ENCODE data around the gene TNRC6B.
"Not testable (repeated sequence)": the region's sequence is repeated elsewhere in the genome, so short reads cannot be mapped to it uniquely, and the experiment has no call there.

Gene TNRC6B

GRCh38 chr22:40213478-40213877, 35.8 kb downstream of the TNRC6B start:
- DNase-seq (ENCODE audit: low spot score) = no peak

DNA sequence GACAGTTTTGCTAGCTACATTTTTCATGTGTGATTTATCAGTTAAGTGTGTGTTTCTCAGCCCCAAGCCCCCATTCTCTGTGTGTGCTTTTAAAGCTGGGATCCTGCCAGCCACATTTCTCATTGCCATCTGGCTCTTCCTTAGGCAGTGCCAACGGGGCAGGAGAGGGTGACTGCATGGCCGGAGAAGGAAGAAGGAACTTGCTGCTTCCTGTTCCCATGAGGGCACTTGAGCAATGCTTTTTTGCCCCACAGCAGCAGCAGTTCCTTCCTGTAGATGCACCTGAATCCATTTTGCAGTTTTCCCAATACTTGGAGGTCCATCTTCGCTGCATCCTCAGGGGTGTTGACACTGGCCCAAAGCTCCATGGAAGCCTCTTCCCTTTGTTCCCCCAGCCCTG, 37.5 kb downstream of the TNRC6B start:
- DNase-seq (ENCODE audit: low spot score) = peak; percentile 43

DNA sequence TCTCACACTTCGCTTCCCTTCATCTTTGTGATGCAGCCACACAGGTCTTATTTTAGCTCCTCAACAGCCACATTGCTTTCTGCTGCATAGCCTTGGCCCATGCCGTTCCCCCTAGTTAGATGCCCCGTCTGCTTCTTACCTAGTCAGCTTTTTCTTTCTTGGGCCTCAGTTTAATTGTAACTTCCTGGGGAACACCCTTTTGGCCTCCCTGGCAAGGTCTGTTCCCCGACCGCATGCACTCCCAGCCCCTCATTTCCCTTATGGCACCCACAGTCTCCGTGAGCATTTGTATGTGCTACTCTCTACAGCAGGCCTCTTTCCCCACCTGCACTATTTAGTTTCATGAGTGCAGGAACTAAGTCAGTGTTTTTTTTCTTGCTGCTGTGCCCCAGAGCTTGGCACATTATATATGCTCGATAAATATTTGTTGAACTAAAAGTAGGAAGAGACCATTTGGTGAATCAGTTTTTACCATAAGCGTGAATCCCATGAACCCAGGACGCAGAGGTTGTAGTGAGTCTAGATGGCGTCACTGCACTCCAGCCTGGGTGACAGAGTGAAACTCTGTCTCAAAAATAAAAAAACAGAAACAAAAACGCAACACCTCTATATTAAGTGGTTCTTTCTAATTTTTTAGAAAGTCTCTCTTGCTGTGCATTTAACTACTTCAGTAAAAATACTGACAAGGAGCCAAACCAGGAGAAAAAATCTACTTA, 38.5 kb downstream of the TNRC6B start:
- no peak for DNase-seq (ENCODE audit: low spot score)

DNA sequence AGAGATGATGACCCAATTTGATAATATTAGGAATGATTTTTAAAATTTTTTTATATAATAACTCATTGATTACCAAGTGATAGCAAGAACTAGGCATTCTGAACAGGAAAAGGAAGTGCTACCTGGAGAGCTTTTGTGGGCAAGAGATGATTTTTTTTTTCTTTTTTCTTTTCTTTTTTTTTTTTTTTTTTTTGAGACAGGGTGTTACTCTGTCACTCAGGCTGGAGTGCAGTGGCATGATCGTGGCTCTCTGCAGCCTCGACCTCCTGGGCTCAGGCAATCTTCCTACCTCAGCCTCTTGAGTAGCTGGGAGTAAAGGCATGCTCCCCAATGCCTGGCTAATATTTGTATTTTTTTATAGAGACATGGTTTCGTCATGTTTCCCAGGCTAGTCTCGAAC, 40.4 kb downstream of the TNRC6B start:
- DNase-seq (ENCODE audit: low spot score) = no peak

DNA sequence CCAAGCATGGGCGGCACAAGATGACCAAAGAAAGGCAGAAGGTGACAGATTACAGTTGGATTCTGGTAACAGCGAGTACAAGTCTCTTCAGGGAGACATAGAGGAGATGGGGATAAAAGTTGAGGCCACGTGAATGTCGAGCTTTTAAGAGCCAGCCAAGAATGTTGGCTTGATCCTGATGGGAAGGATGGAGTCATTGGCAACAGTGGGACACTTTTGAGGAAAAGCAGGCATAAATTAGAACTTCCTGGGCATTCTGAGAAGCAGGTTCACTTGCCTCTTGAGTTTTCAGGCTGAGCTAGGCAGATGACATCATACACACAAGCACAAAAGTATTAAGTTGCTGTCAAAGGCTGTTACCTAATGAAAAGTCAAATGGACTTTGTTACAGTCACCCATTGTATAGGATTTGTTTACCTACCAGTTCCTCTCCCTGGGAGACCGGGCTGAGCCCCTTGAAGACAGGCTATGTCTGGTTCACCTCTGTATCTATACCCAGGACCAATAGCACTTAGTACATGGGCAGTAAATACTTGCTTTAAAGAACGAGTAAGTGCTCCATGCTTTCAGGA, 41.1 kb downstream of the TNRC6B start:
- DNase-seq (ENCODE audit: low spot score) = no peak

DNA sequence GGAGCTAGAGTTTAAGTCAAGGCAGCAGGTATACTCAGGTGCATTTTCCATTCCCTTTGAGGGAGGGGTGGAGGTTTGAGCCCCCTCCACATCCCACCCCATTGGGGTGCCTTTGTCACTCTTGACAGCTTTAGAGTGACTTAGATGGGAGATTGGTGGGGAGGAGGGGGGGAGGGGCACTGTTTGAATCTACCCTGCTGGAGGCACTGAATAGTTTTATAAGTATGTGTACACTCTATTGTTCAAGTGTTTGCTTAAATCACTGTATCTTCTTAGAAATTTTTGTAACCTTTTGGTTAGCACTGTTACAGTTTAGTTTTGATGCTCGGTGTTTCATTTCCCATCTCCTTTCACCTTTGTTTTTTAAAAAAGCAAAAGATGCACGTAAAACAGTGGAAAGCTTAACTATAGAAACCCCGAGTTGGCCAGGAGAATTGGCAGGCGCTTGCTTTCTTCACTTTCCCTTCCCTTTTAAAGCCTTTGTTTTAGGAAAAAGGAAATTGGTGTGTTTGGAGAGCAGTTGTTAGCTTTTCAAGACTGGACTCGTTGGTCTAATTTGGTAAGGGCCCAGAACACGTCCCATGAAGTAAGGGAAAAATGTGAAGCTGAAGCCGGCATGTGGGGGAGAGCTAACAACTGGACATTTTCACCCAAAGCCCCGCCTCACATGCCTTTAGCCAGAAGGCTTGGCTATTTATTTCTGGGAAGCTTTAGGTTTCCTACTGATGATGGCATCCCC, 42.8 kb downstream of the TNRC6B start:
- no peak for DNase-seq (ENCODE audit: low spot score)

- DNase-seq (ENCODE audit: low spot score) = no peak
These were observed 43.3 kb downstream of the TNRC6B start for GRCh38 chr22:40221055-40221414.

GRCh38 chr22:40222979-40223378, 45.3 kb downstream of the TNRC6B start:
- not testable (repeated sequence) for DNase-seq (ENCODE audit: low spot score)

DNA sequence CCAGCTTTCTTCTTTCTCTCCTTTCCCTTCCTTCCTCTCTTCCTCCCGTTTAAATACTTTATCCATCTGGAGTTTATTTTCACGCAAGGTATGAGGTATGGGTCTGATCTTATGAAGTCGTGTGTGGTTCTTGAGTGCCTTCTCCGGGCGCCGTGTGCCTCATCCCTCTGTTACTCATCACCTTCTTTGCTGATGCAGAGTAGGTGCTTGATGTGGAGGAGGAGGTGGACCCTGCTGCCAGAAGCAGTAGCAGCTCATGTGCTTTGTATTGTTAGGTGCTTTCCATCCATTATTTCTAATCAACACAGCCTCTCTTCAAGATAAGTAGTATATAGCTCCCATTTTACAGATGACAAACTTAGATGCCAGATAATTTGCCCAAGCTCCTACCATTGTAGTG, 47.0 kb downstream of the TNRC6B start:
- peak; percentile 66 for DNase-seq (ENCODE audit: low spot score)

DNA sequence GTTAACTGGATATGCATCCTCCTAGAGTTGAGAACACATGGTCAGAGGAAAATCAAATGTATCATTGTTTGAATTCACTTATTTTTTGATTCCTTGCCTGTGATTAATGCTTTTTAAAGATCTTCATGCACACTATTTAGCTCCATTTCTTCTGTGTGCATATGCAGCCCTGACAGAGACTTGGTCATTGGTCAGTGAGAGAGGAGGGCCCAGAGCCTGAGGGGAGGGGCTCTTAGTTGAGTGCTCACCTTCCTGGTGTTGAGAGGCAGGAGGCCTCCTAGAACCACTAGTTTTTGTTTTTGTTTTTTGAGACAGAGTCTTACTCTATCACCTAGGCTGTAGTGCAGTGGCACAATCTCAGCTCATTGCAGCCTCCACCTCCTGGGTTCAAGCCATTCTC, 48.9 kb downstream of the TNRC6B start:
- no peak for DNase-seq (ENCODE audit: low spot score)

GRCh38 chr22:40231618-40232313, 54.0 kb downstream of the TNRC6B start:
- DNase-seq (ENCODE audit: low spot score) = no peak

GRCh38 chr22:40232624-40233023, 54.9 kb downstream of the TNRC6B start:
- DNase-seq (ENCODE audit: low spot score) = no peak

DNA sequence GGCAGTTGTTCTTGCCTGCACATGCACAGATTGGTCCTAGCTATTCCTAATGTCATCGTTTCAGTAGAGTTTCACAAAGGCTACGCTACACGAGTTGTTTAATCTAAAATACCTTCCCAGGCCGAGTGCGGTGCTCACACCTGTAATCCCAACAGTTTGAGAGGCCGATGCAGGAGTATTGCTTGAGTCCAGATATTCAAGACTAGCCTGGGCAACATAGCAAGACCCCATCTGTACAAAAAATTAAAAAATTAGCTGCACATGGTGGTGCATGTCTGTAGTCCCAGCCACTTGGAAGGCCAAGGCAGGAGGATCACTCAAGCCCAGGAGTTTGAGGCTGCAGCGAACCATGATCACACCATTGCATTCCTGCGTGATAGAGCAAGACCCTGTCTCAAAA, 56.2 kb downstream of the TNRC6B start:
- DNase-seq (ENCODE audit: low spot score) = no peak

DNA sequence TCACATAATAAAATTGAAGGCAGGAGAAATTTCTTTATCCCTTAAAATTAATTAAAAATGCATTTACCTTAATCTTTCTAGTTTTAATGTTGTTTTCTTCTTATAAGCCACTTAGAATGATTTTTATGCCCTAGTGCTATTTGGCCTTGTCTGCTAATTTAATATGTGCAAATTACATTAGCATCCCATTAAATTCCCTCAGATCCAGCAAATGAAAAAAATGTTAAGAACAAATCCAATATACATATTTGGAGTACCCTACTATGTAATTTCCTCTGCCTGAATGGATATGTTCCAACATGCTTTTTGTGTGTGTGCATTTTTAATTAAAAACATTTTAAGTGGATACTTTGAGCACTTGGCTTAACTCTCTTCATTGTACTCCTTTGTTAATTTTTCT, 56.9 kb downstream of the TNRC6B start:
- DNase-seq (ENCODE audit: low spot score) = no peak

DNA sequence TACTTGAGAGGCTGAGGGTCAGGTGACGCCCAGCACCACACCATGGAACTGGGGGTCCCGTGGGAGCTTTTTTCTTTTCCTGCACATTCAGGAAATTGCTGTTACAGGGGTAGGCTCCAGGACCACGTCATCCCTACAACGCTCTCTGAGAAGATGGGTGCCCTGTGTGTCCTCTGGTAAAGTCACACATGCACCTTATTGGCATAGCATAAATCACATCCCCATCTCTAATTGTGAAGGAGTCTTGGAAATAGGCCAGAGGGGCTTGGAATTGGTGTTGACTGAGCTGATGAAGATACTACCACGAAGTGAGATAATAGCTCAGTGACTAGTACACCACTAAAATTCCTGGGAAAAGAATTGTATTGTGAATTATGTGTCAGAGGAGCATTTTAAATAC, 57.6 kb downstream of the TNRC6B start:
- peak; percentile 35 for DNase-seq (ENCODE audit: low spot score)

DNA sequence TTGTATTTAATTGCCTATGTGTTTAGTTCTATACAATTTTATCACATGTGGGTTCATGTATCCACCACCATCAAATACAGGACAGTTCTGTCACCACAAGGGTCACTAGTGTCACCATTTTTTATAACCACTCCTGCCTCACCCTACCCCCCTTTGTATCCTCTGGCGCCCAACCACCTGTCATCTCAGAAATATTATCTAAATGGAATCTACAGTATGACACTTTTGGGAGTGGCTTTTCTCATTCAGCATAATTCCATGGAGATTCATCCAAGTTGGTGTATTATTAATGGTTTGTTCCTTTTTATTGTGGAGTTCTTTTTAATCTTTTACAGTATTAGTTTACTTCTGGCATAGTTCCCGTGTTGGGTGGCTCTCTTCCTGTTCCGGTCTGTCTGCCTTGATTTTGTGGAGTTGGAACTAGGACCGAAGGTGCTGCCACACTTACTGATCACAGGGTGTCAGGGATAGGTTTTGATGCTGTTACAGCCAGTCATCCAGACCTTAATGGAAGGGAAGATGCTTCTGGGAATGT, 58.5 kb downstream of the TNRC6B start:
- DNase-seq (ENCODE audit: low spot score) = peak; percentile 82

DNA sequence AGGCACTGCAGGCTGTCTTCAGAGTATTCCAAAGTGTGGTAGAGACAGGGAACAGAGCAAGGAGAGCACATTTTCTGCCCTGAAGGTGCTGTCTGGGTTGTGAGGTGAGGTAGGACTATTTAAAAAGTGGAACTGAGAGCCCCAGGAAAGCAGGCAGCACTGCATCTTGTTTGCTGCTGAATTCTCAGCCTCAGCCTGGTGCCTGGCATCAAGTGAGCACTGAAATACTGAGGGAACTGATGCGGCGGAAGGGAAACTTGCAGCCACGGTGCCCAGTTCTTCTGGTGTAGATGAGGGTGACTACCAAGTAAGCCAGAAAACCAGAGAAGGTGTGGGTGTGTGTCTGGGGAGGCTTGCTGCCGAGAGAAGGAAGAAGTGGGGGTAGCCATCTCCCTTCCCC, 59.5 kb downstream of the TNRC6B start:
- DNase-seq (ENCODE audit: low spot score) = no peak

DNA sequence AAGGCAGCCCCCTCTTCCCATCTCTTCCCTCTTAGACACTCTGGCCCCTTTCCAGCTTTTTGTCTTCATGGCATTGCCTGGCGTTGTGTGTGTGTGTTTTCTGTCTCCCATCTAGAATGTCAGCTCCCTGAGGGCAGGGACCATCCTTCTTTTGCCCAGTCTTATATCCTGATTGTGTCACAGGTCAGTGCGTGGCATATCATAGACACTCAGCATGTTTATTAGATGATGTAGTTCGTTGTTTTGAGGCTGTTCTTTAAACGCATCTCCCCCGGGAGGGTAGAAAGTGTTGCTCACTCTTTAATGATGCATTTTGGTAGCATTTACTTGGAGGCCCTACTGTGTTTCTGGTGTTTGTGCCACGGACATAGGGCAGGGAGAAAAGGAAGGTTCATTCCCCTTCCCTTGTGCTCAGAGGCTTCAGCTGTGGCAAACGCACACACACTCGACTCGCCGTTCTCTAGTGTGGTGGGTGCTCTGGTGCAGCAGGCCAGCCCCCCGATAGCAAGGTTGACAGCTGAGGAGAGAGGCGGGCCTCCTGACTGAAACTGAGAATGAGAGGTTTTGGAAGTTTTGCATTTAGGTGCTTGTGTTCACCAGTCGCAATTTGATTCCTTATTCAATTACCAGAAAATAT, 60.2 kb downstream of the TNRC6B start:
- no peak for DNase-seq (ENCODE audit: low spot score)

- DNase-seq (ENCODE audit: low spot score) = peak; percentile 75
These were observed 61.0 kb downstream of the TNRC6B start for GRCh38 chr22:40238425-40239344.

- no peak for DNase-seq (ENCODE audit: low spot score)
These were observed 61.6 kb downstream of the TNRC6B start for GRCh38 chr22:40239345-40239683.

GRCh38 chr22:40240160-40240559, 62.4 kb downstream of the TNRC6B start:
- DNase-seq (ENCODE audit: low spot score) = no peak

All from kidney tubule cell (primary cell).